ENCODE results near the gene COL19A1. TPM values are rescaled to one million over a fixed set of nuclear protein-coding genes. Genes with fewer than 3 reads are reported as not detected.

COL19A1 gene
- polyA plus RNA-seq, 1 of the 3 experiments (the other 2 are of a cell fraction): 0.15 TPM

DNA sequence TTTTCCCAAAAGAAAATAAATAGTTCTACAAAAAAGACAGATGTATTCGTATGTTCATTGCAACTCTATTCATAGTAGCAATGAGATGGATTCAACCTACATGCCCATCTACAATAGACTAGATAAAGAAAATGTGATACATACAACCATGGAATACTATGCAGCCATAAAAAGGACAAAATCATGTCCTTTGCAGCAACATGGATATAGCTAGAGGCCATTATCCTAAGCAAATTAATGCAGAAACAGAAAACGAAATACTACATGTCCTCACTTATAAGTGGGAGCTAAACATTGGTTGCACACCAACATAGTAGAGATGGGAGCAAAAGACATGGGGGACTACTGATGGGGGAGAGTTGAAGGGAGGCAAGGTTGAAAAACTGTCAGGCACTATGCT lies 278.8 kb downstream of the COL19A1 start (continued):
- TF ChIP-seq SMC3 (IDR thresholded peaks at IDR 0.05; ENCODE audit: low read depth, low read length): no peak
- no peak for TF ChIP-seq TAF1 (IDR thresholded peaks at IDR 0.05; ENCODE audit: borderline replicate concordance, low read depth, low read length)

DNA sequence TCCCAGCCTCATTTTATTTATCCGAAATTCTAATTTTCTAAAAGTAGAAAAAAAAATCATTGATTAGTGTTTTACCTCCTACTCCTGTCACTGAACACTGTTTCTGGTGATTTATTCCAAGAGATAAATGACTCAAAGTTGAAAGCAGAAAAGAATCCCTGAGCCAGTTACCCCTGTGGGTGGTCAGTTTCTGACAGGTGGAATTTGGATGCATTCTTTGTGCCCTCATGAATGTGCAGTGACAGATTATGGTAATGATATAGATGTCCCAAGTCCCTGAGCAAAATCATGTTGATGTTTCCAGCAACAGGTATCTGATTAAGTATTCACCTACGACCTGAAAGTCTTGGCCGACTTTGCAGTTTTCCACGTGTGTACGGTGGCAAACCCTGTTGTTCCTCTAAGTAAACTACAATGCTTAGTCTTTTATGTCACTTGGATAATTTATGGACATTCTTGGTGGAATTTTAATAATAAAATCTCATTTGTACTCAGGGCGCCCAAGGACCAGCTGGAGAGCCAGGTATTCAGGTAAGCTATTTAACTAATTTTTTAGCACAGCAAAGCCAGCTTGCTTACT lies 282.9 kb downstream of the COL19A1 start:
- Histone ChIP-seq H3K27me3 (ENCODE audit: insufficient read depth) (no peaks in the 10 kb centered on the region), H3K9ac (no peak overlapping the region), H3K4me3 (ENCODE audit: low read depth in 2 of 2, low read length in 1 of 2) (no peak overlapping the region), H3K27ac (ENCODE audit: low read depth in 2 of 2, low read length in 1 of 2) (no peak overlapping the region), H3K9me2 (no peaks in the 10 kb centered on the region), H3K79me2 (ENCODE audit: insufficient read depth) (no peaks in the 10 kb centered on the region), H3K4me1 (ENCODE audit: control insufficient read depth in 1 of 2, insufficient read depth in 2 of 2, low read depth in 1 of 2, low read length in 1 of 2) (no peaks in the 10 kb centered on the region; a peak in 1 of 4 replicates), H2AFZ (ENCODE audit: low read depth) (no peak overlapping the region), H3F3A (replicated peaks; ENCODE audit: insufficient read depth) (no peaks in the 10 kb centered on the region), H3K36me3 (replicated peaks in 1 of 2; ENCODE audit: control insufficient read depth in 1 of 2, insufficient read depth in 2 of 2, low read length in 1 of 2) (no peaks in the 10 kb centered on the region), H3K9me3 (no peaks in the 10 kb centered on the region), H3K4me2 (no peak overlapping the region), H4K20me1 (ENCODE audit: insufficient read depth) (no peaks in the 10 kb centered on the region)
- WGBS (ENCODE audit: low lambda C conversion rate): 81% methylated on average over 6 of the region's 6 CpGs
- POLR2A ChIA-PET: no interaction called here
- CTCF ChIA-PET: no interaction called here
- TF ChIP-seq, protein P1, sequence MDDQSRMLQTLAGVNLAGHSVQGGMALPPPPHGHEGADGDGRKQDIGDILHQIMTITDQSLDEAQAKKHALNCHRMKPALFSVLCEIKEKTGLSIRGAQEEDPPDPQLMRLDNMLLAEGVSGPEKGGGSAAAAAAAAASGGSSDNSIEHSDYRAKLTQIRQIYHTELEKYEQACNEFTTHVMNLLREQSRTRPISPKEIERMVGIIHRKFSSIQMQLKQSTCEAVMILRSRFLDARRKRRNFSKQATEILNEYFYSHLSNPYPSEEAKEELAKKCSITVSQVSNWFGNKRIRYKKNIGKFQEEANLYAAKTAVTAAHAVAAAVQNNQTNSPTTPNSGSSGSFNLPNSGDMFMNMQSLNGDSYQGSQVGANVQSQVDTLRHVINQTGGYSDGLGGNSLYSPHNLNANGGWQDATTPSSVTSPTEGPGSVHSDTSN (IDR thresholded peaks at IDR 0.05): no peak
- TF ChIP-seq, protein P2, sequence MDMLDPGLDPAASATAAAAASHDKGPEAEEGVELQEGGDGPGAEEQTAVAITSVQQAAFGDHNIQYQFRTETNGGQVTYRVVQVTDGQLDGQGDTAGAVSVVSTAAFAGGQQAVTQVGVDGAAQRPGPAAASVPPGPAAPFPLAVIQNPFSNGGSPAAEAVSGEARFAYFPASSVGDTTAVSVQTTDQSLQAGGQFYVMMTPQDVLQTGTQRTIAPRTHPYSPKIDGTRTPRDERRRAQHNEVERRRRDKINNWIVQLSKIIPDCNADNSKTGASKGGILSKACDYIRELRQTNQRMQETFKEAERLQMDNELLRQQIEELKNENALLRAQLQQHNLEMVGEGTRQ (IDR thresholded peaks at IDR 0.05; ENCODE audit: borderline replicate concordance, low read depth, low read length): no peak
- TF ChIP-seq GATA2 (CRISPR knock-in tag; IDR thresholded peaks at IDR 0.05) (no peak), FOSL2 (IDR thresholded peaks at IDR 0.05; ENCODE audit: borderline replicate concordance, low read depth) (no peak), EP300 (IDR thresholded peaks at IDR 0.05; ENCODE audit: borderline replicate concordance in 1 of 2, low read depth in 1 of 2, low read length in 1 of 2) (no peak), FOXM1 (IDR thresholded peaks at IDR 0.05; ENCODE audit: low read depth) (no peak), MXI1 (IDR thresholded peaks at IDR 0.05; ENCODE audit: low read depth, low read length) (no peak), NRF1 (IDR thresholded peaks at IDR 0.05; ENCODE audit: low read depth, low read length) (no peak), POLR2AphosphoS5 (IDR thresholded peaks at IDR 0.05; ENCODE audit: low read depth, low read length) (no peak), GABPA (IDR thresholded peaks at IDR 0.05; ENCODE audit: low read depth) (no peak), CHD2 (IDR thresholded peaks at IDR 0.05; ENCODE audit: low read length, partially characterized antibody) (no peak), NFIC (IDR thresholded peaks at IDR 0.05; ENCODE audit: borderline replicate concordance) (no peak), MEF2A (IDR thresholded peaks at IDR 0.05; ENCODE audit: borderline replicate concordance, low read depth) (no peak), TEAD4 (IDR thresholded peaks at IDR 0.05; ENCODE audit: borderline replicate concordance, insufficient read depth) (no peak), EZH2phosphoT487 (IDR thresholded peaks at IDR 0.05; ENCODE audit: borderline replicate concordance, low read depth) (no peak)
- TF ChIP-seq, protein P3, sequence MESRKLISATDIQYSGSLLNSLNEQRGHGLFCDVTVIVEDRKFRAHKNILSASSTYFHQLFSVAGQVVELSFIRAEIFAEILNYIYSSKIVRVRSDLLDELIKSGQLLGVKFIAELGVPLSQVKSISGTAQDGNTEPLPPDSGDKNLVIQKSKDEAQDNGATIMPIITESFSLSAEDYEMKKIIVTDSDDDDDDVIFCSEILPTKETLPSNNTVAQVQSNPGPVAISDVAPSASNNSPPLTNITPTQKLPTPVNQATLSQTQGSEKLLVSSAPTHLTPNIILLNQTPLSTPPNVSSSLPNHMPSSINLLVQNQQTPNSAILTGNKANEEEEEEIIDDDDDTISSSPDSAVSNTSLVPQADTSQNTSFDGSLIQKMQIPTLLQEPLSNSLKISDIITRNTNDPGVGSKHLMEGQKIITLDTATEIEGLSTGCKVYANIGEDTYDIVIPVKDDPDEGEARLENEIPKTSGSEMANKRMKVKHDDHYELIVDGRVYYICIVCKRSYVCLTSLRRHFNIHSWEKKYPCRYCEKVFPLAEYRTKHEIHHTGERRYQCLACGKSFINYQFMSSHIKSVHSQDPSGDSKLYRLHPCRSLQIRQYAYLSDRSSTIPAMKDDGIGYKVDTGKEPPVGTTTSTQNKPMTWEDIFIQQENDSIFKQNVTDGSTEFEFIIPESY (IDR thresholded peaks at IDR 0.05; ENCODE audit: borderline replicate concordance, low read depth): no peak
- TF ChIP-seq, protein P4, sequence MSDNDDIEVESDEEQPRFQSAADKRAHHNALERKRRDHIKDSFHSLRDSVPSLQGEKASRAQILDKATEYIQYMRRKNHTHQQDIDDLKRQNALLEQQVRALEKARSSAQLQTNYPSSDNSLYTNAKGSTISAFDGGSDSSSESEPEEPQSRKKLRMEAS (IDR thresholded peaks at IDR 0.05; ENCODE audit: low read depth): no peak
- TF ChIP-seq, protein P5, sequence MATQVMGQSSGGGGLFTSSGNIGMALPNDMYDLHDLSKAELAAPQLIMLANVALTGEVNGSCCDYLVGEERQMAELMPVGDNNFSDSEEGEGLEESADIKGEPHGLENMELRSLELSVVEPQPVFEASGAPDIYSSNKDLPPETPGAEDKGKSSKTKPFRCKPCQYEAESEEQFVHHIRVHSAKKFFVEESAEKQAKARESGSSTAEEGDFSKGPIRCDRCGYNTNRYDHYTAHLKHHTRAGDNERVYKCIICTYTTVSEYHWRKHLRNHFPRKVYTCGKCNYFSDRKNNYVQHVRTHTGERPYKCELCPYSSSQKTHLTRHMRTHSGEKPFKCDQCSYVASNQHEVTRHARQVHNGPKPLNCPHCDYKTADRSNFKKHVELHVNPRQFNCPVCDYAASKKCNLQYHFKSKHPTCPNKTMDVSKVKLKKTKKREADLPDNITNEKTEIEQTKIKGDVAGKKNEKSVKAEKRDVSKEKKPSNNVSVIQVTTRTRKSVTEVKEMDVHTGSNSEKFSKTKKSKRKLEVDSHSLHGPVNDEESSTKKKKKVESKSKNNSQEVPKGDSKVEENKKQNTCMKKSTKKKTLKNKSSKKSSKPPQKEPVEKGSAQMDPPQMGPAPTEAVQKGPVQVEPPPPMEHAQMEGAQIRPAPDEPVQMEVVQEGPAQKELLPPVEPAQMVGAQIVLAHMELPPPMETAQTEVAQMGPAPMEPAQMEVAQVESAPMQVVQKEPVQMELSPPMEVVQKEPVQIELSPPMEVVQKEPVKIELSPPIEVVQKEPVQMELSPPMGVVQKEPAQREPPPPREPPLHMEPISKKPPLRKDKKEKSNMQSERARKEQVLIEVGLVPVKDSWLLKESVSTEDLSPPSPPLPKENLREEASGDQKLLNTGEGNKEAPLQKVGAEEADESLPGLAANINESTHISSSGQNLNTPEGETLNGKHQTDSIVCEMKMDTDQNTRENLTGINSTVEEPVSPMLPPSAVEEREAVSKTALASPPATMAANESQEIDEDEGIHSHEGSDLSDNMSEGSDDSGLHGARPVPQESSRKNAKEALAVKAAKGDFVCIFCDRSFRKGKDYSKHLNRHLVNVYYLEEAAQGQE (IDR thresholded peaks at IDR 0.05; ENCODE audit: low read depth, low read length): no peak
- DNase-seq: no peak

Data from SK-N-SH (cell line).